Adrenal gland (tissue), 12 donors: ENCODE measurements around the gene MYZAP. TPM values are rescaled to one million over a fixed set of nuclear protein-coding genes. Genes with fewer than 3 reads are reported as not detected.

ENCODE experiments used
- DNase-seq, 7 donors: peaks; one replicate each; pipeline ENCODE4 v3.0.0-alpha.2; 2019 to 2020
- H3K27ac ChIP-seq, 5 donors: fragments of 200-600 bp; sonication (generic) in 4 of 5; 1 replicate in 3 of 5; 2 replicates in 2 of 5; pipeline versions ENCODE4 v1.5.1 to v1.8.0; 2016 to 2020; ENCODE audit warnings: mild to moderate bottlenecking in 1 of 5
- H3K27me3 ChIP-seq: fragments of 200-600 bp; 2 replicates; pipeline ENCODE4 v1.8.0; 2021
- H3K36me3 ChIP-seq, 2 donors: fragments of 200-600 bp; replicated peaks in 1 of 2; 1 replicate in 1 of 2; 2 replicates in 1 of 2; pipeline versions ENCODE4 v1.5.1 to v1.8.0; 2018 to 2022
- H3K4me1 ChIP-seq, 2 donors: fragments of 200-600 bp; replicated peaks in 1 of 2; 1 replicate in 1 of 2; 2 replicates in 1 of 2; pipeline versions ENCODE4 v1.5.1 to v1.8.0; 2018 to 2021
- H3K4me3 ChIP-seq, 4 donors: fragments of 200-600 bp; sonication (generic) in 3 of 4; one replicate each; pipeline ENCODE4 v1.5.1; 2016 to 2018
- H3K9me3 ChIP-seq, 3 donors: fragments of 200-600 bp; sonication (generic) in 1 of 3; replicated peaks in 1 of 3; 1 replicate in 2 of 3; 2 replicates in 1 of 3; pipeline versions ENCODE4 v1.5.1 to v1.8.0; 2016 to 2021
- CTCF ChIP-seq, 6 experiments: fragments of 450-650 bp in 4 of 6; fragments of 200-600 bp in 2 of 6; sonication (generic) in 1 of 6; IDR thresholded peaks; 1 replicate in 5 of 6; 2 replicates in 1 of 6; pipeline versions ENCODE4 v1.5.1 to v1.8.0; 2016 to 2021; ENCODE audit warnings: antibody characterized with exemption in 6 of 6, mild to moderate bottlenecking in 2 of 6, moderate library complexity in 1 of 6
- POLR2A ChIP-seq, 2 donors: fragments of 450-650 bp; IDR thresholded peaks; one replicate each; pipeline ENCODE4 v1.6.1; 2017; ENCODE audit warnings: antibody characterized with exemption in 2 of 2, mild to moderate bottlenecking in 2 of 2, moderate library complexity in 1 of 2
- WGBS, 4 donors: extraction: QIAGEN DNeasy Blood & Tissue Kit in 2 of 4; methylation state at CpG; one replicate each; pipeline versions ENCODE4 v1.1.5 to v1.1.7; 2013 to 2017; 5-methylcytosine and 5-hydroxymethylcytosine counted together
- intact Hi-C, 2 donors: fragments of 100-400 bp; cut with DNase I; formaldehyde crosslinking; loops; one replicate each; pipeline versions ENCODE4 v1.14.1 to v1.15.0; 2022 to 2023
- polyA plus RNA-seq, 3 donors: library from polyadenylated mRNA; stranded (reverse); fragments of 200-250 nt in 2 of 3; fragments of 350-450 nt in 1 of 3; fragmentation: Illumina TruSeq in 1 of 3; extraction: RNeasy Lipid Tissue Mini Kit (QIAGEN cat#74804) in 1 of 3; gene quantifications; one replicate each; pipeline ENCODE4 v1.2.3, GENCODE V29; 2013 to 2014
- total RNA-seq, 9 donors: library from RNA; depleted of rRNA in 4 of 9; stranded (reverse); fragments of >200 nt in 4 of 9; fragments of 120-200 nt in 1 of 9; fragmentation: NEBNext Ultra II Directional in 1 of 9; extraction: Animal tissue kit (Norgen Biotek cat#: 25700) in 1 of 9; gene quantifications; one replicate each; pipeline versions ENCODE4 v1.1.0 to v1.2.4, GENCODE V29; 2013 to 2023
- donor health status: healthy with polysubstance abuse.
- donor health status: Bipolar disorder and iron deficiency.
- donor health status: DM: yes; HTN: yes; CAD: no.
- donor health status: DM: no; HTN: no; CAD: no.
- donor health status: DM: no; HTN: no; CAD: no.
- donor health status: DM: yes; HTN: yes; CAD: no.

Gene MYZAP
- total and polyA plus RNA-seq, 12 donors, result 21.4 to 176 (median 70.6) TPM

- H3K27ac ChIP-seq, result no peak overlapping the region
- no peak for DNase-seq
- WGBS, 4 donors, result 85 to 93% (median 89%) methylated on average over 4 of the region's 4 CpGs
- TF ChIP-seq CTCF (IDR thresholded peaks at IDR 0.05) (no peak), POLR2A (IDR thresholded peaks at IDR 0.05) (no peak)
- no peaks in the 10 kb centered on the region for H3K36me3 ChIP-seq
- no peaks in the 10 kb centered on the region for H3K27me3 ChIP-seq
- no peak overlapping the region for H3K4me3 ChIP-seq
- no peaks in the 10 kb centered on the region for H3K9me3 ChIP-seq
- intact Hi-C loops, result no loop called here
- H3K4me1 ChIP-seq, result peaks cover 6 to 9% of the 10 kb centered on the region in 2 donors
Observed at GRCh38 chr15:57652481-57652880, 60.8 kb downstream of the MYZAP start.

GRCh38 chr15:57654153-57654852 is 62.6 kb downstream of the MYZAP start:
- H3K4me1 ChIP-seq, result no peaks in the 10 kb centered on the region
- intact Hi-C loops, result no loop called here
- WGBS, 4 donors, result 80 to 87% (median 84%) methylated on average over 6 of the region's 6 CpGs

DNA sequence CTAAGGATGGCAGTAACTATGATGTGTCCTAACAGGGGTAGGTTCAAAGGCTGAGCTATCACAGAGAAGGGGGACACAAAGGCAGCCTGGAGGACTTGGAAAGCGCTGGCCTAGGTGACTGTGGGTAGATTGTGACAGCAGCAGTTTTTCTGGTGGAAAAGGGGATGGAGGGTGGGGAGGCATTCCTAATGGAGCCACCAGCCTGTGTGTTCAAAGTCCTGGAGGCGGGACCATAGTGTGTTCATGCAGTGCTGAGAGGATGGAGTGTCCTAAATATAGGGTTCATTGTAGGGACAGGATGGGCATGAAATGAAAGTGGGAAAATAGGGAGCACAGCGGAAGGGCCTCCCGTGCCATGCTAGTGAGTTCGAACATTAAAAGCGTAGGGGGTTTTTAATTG is 63.3 kb downstream of the MYZAP start:
- Histone ChIP-seq H3K27me3 (no peaks in the 10 kb centered on the region), H3K9me3 (no peaks in the 10 kb centered on the region), H3K27ac (no peak overlapping the region), H3K4me1 (no peaks in the 10 kb centered on the region), H3K4me3 (no peak overlapping the region), H3K36me3 (no peaks in the 10 kb centered on the region)
- TF ChIP-seq CTCF (IDR thresholded peaks at IDR 0.05) (no peak), POLR2A (IDR thresholded peaks at IDR 0.05) (no peak)
- intact Hi-C loops, result no loop called here
- WGBS, 4 donors, result 81 to 86% (median 83%) methylated on average over 6 of the region's 6 CpGs
- no peak for DNase-seq

More at GRCh38 chr15:57654153-57654852, 62.6 kb downstream of the MYZAP start:
- no peak for DNase-seq
- H3K4me3 ChIP-seq, result no peak overlapping the region
- no peaks in the 10 kb centered on the region for H3K9me3 ChIP-seq
- TF ChIP-seq POLR2A (IDR thresholded peaks at IDR 0.05) (no peak), CTCF (IDR thresholded peaks at IDR 0.05) (no peak)
- no peaks in the 10 kb centered on the region for H3K27me3 ChIP-seq
- no peak overlapping the region for H3K27ac ChIP-seq
- no peaks in the 10 kb centered on the region for H3K36me3 ChIP-seq

DNA sequence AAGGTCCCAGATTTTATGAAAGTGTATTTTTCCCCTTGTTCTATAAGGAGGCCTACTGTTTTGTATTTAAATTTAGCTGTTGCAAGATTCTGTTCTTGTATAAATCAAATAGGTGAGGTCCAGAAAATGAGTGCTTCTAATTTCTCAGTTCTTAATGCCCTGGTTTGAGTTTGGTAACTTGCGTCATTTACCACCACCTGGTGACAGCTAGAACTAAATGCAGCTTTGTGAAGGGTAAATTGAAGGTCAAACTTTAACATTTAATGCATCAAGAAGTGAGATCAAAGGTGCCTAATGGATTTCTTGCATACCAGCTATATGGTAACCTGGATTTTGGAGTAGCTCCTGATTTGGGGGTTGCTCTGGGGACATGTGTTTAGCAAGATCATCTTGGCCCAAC is 64.1 kb downstream of the MYZAP start:
- intact Hi-C loops, result no loop called here
- no peak for TF ChIP-seq POLR2A (IDR thresholded peaks at IDR 0.05)
- TF ChIP-seq CTCF (IDR thresholded peaks at IDR 0.05), result no peak
- Histone ChIP-seq H3K36me3 (no peaks in the 10 kb centered on the region), H3K27me3 (no peaks in the 10 kb centered on the region), H3K27ac (no peak overlapping the region), H3K4me1 (no peaks in the 10 kb centered on the region), H3K4me3 (no peak overlapping the region), H3K9me3 (no peaks in the 10 kb centered on the region)
- WGBS, 4 donors, result 85 to 100% (median 93%) methylated on average over 1 of the region's 1 CpG
- no peak for DNase-seq
